Measurements from ENCODE around the gene BRME1. TPM values are rescaled to one million over a fixed set of nuclear protein-coding genes. Genes with fewer than 3 reads are reported as not detected.
A peak's percentile ranks its signal among the peaks of the same experiment; 100 is the strongest.

The BRME1 gene
- polyA plus RNA-seq, 3 donors: 0.05 to 0.28 TPM; not detected in 1

- Histone ChIP-seq H3K9ac (ENCODE audit: insufficient read depth, low read length, poor library complexity, severe bottlenecking) (no peak overlapping the region), H3K9me3 (replicated peaks in 1 of 2; ENCODE audit: control insufficient read depth in 1 of 2, insufficient read depth in 1 of 2, low read length in 2 of 2) (no peaks in the 10 kb centered on the region), H3K79me2 (ENCODE audit: insufficient read depth, low read length) (no peaks in the 10 kb centered on the region), H3K27ac (ENCODE audit: low read depth in 1 of 2, low read length in 2 of 2) (no peak overlapping the region), H4K20me1 (ENCODE audit: insufficient read depth, low read length) (no peaks in the 10 kb centered on the region), H3K27me3 (ENCODE audit: control insufficient read depth in 2 of 2, insufficient read depth in 2 of 2, low read length in 2 of 2) (peaks cover 0 to 20% of the 10 kb centered on the region in 2 donors), H3K4me3 (replicated peaks in 1 of 3; ENCODE audit: low read depth in 2 of 3, low read length in 3 of 3) (no peak overlapping the region), H2AFZ (ENCODE audit: insufficient read depth, low read depth, low read length, poor library complexity, severe bottlenecking) (no peak overlapping the region), H3K4me2 (replicated peaks; ENCODE audit: extremely low read depth, low read length, poor library complexity, severe bottlenecking) (no peak overlapping the region), H3K4me1 (ENCODE audit: control insufficient read depth in 1 of 2, insufficient read depth in 2 of 2, low read length in 2 of 2) (no peaks in the 10 kb centered on the region), H3K36me3 (replicated peaks in 1 of 2; ENCODE audit: control insufficient read depth in 1 of 2, insufficient read depth in 2 of 2, low read length in 2 of 2) (peaks cover 5 to 6% of the 10 kb centered on the region in 2 donors)
- Mint-ChIP-seq H3K9me3 (peaks cover 0 to 2% (median 0%) of the 10 kb centered on the region in 7 donors), H3K27ac (no peak overlapping the region), H3K4me3 (no peak overlapping the region), H3K4me1 (no peaks in the 10 kb centered on the region), H3K36me3 (peaks cover 0 to 6% of the 10 kb centered on the region in 2 donors), H3K27me3 (ENCODE audit: low read depth in 3 of 3) (peaks cover 17 to 32% (median 18%) of the 10 kb centered on the region in 3 donors)
- no peak for TF ChIP-seq CTCF (IDR thresholded peaks at IDR 0.05)
- 94% methylated on average over 6 of the region's 22 CpGs for WGBS (ENCODE audit: insufficient coverage)
- DNase-seq: peak in 1 of 3 donors; percentile 1
- intact Hi-C loops (cut with micrococcal nuclease): no loop called here
Observed at GRCh38 chr19:13935765-13936510, 30.0 kb upstream of the BRME1 start.

- H3K4me3 ChIP-seq (replicated peaks in 1 of 3; ENCODE audit: low read depth in 2 of 3, low read length in 3 of 3): no peak overlapping the region
- peaks cover 0 to 2% (median 0%) of the 10 kb centered on the region in 7 donors for H3K9me3 Mint-ChIP-seq
- intact Hi-C loops (cut with micrococcal nuclease): no loop called here
Observed at GRCh38 chr19:13934785-13935109, 28.8 kb upstream of the BRME1 start.

More at GRCh38 chr19:13934785-13935109, 28.8 kb upstream of the BRME1 start:
- Histone ChIP-seq H3K36me3 (replicated peaks in 1 of 2; ENCODE audit: control insufficient read depth in 1 of 2, insufficient read depth in 2 of 2, low read length in 2 of 2) (peaks cover 12 to 14% of the 10 kb centered on the region in 2 donors), H2AFZ (ENCODE audit: insufficient read depth, low read depth, low read length, poor library complexity, severe bottlenecking) (no peak overlapping the region), H3K27me3 (ENCODE audit: control insufficient read depth in 2 of 2, insufficient read depth in 2 of 2, low read length in 2 of 2) (peaks cover 0 to 20% of the 10 kb centered on the region in 2 donors), H4K20me1 (ENCODE audit: insufficient read depth, low read length) (no peaks in the 10 kb centered on the region), H3K9me3 (replicated peaks in 1 of 2; ENCODE audit: control insufficient read depth in 1 of 2, insufficient read depth in 1 of 2, low read length in 2 of 2) (no peaks in the 10 kb centered on the region), H3K4me2 (replicated peaks; ENCODE audit: extremely low read depth, low read length, poor library complexity, severe bottlenecking) (no peak overlapping the region), H3K27ac (ENCODE audit: low read depth in 1 of 2, low read length in 2 of 2) (no peak overlapping the region), H3K79me2 (ENCODE audit: insufficient read depth, low read length) (no peaks in the 10 kb centered on the region), H3K9ac (ENCODE audit: insufficient read depth, low read length, poor library complexity, severe bottlenecking) (no peak overlapping the region), H3K4me1 (ENCODE audit: control insufficient read depth in 1 of 2, insufficient read depth in 2 of 2, low read length in 2 of 2) (no peaks in the 10 kb centered on the region)
- peak overlapping the region in 1 of 2 donors; percentile 1 for H3K4me3 Mint-ChIP-seq
- H3K27ac Mint-ChIP-seq: no peak overlapping the region
- peaks cover 15 to 32% (median 18%) of the 10 kb centered on the region in 3 donors for H3K27me3 Mint-ChIP-seq (ENCODE audit: low read depth in 3 of 3)
- no peak for TF ChIP-seq CTCF (IDR thresholded peaks at IDR 0.05)
- WGBS (ENCODE audit: insufficient coverage): 97% methylated on average over 2 of the region's 2 CpGs
- no peaks in the 10 kb centered on the region for H3K4me1 Mint-ChIP-seq
- peaks cover 0 to 10% of the 10 kb centered on the region in 2 donors for H3K36me3 Mint-ChIP-seq
- DNase-seq: no peak

All from CD14-positive monocyte (primary cell).